CD1c-positive myeloid dendritic cell (primary cell): ENCODE data around the gene HEATR5A.
"Not testable (repeated sequence)": the region's sequence is repeated elsewhere in the genome, so short reads cannot be mapped to it uniquely, and the experiment has no call there.

Experiments
- DNase-seq: peaks from one replicate; pipeline ENCODE4 v3.0.0-alpha.2; 2016; ENCODE audit errors: extremely low spot score

HEATR5A gene

DNA sequence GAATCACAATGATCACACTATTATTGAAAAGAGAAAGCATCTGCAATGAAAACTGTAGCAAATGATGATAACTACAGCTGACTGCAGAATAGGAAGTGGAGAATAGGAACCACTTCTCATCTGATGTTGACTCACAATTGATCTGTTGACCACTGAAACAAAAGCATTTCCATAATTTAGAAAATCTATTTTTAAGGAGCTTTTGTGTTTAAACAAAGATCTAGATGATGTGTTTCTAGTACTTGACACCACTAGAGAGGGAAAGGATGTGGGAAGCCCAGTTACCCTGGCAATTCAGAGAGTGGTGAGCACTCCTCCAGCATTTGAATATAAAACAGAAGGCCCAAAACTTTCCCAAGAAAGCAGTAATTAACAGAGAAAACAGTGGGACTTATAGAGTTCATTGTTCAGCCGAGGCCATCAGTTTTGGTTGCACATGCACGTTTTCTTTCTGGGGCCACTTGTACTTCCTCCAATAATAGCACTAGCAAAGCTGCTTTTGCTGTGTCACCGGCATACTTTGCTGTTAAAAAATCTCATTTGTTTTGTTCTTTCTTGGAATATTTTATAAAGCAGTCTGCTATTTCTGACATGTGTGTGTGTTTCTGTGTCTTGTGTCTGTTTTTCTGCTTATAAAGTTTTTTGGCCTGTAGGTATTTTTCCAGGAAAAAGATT is 136.6 kb downstream of the HEATR5A start:
- DNase-seq: peak; percentile 77

DNA sequence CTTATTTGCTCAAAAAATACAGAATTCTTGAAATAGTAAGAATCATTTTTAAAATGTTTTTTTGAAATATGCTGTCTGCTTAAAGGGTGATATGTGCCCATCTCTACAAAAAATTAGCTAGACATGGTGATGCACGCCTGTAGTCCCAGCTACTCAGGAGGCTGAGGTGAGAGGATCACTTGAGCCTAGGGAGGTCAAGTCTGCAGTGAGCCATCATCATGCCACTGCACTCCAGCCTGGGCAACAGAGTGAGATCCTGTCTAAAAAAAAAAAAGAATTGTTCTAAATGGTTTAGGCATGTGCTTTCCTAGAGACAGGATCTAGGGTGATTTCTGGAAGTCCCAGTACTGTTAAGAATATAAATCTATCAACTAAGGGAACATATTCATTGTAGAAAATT is 137.2 kb downstream of the HEATR5A start:
- DNase-seq: no peak

DNA sequence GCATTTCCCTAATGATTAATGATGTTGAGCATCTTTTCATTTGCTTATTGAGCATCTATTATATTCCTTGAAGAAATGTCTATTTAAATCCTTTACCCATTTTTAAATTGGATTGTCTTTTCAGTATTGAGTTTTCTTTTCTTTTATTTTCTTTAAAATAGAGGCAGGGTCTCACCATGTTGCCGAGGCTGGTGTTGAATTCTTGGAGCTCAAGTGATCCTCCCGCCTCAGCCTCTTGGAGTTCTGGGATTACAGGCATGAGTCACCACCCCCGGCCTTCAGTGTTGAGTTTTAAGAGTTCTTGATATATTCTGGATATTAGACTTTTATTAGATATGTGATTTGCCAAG is 139.5 kb downstream of the HEATR5A start:
- no peak for DNase-seq

- no peak for DNase-seq
Observed at GRCh38 chr14:31280132-31280870, 140.0 kb downstream of the HEATR5A start.

GRCh38 chr14:31278883-31279282 is 141.5 kb downstream of the HEATR5A start:
- no peak for DNase-seq

GRCh38 chr14:31277085-31277484 is 143.3 kb downstream of the HEATR5A start:
- DNase-seq: no peak

- not testable (repeated sequence) for DNase-seq
Observed at GRCh38 chr14:31276417-31276816, 143.9 kb downstream of the HEATR5A start.

DNA sequence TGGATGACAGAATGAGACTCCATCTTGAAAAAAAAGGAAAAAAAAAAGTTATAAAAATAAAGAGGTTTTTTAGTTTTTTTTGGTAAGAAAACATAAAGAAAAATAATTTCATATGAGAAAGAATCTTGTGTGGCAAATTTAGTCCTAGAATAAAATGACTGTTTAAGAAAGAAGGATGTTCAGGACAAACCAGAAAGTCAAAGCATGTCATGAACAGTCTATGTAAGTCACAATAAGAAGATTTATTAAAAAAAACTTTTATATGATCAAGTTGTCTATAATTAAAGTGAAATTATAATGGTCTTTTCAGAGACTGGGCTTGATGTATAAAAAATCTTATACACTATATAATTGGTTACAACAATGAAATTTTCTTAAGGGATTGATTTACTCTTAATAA is 144.6 kb downstream of the HEATR5A start:
- no peak for DNase-seq

GRCh38 chr14:31271648-31272047 is 148.7 kb downstream of the HEATR5A start:
- DNase-seq: no peak

DNA sequence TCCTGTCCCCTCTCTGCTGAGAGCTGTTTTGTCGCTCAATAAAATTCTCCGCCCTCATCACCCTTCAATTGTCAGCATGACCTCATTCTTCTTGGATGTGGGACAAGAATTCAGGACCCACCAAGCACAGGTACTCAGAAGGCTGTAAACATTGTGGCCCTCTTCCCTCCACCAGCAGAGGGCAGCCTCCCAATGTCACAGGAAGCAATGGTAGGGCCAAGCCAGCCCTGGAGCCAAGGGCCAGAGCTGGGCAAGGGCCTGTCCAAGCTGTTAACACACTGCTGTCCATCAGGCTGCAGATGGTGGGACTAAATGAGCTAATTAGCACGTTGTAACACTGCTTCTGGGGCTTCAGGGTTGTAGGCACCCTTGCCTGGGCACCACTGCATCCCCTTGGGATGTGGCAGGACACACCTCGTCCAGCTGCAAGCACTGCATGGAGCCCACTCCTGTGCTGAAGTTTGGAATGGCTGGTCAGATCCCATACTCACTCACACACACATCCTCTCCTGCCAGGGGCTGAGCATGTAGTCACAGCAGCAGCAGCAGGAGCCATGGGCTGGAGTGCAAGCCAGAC is 150.1 kb downstream of the HEATR5A start:
- peak; percentile 55 for DNase-seq

DNA sequence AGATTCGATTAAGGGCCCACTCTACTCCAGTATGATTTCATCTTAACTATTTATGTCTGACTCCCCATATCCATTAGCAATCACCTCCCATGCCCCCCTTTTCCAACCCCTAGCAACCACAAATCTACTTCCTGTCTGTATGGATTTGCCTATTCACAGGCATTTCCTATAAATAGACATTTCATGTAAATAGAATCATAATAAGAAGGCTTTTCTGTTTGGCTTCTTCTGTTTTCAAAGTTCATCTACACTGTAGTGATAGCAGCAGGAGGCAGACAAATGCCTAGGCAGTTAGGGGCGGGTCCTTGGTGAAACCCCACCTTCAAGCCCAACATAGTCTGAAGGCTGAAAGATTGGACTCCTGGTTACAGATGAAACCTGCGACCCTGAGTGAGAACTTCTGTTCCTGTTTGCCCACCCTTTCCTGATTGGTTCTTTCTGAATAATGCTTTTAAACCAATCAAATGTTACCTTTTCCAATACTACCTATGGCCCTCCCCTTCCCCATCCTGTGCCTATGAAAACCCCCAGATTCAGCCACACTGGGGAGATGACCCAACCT is 150.6 kb downstream of the HEATR5A start:
- DNase-seq: no peak

GRCh38 chr14:31268216-31268615 is 152.1 kb downstream of the HEATR5A start:
- DNase-seq: no peak

DNA sequence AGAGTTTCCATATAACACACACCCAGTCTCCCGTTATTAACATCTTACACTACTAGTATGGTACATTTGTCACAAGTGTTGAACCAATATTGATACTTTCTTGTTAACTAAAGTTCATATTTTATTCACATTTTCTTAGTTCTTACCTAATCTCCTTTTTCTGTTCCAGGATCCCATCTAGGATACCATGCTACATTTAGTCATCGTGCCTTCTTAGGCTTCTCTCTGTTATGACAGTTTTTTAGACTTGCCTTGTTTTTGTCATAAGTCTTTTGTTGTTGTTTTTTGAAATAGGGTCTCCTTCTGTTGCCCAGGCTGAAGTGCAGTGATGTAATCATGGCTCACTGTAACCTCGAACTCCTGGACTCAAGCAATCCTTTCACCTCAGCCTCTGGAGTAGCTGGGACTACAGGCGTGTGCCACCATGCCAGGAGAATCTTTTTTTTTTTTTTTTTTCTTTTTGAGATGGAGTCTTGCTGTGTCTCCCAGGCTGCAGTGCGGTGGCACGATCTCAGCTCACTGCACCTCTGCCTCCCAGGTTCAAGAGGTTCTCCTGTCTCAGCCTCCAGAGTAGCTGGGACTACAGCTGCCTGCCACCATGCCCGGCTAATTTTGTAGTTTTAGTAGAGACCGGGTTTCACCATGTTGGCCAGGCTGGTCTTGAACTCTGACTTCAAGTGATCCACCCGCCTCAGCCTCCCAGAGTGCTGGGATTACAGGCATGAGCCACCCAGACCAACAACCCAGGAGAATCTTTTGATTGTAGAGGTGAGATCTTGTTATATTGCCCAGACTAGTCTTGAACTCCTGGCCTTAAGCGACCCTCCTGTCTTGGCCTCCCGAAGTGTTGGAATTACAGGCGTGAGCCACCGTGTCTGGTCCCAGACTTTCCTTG is 153.7 kb downstream of the HEATR5A start:
- DNase-seq: no peak

DNA sequence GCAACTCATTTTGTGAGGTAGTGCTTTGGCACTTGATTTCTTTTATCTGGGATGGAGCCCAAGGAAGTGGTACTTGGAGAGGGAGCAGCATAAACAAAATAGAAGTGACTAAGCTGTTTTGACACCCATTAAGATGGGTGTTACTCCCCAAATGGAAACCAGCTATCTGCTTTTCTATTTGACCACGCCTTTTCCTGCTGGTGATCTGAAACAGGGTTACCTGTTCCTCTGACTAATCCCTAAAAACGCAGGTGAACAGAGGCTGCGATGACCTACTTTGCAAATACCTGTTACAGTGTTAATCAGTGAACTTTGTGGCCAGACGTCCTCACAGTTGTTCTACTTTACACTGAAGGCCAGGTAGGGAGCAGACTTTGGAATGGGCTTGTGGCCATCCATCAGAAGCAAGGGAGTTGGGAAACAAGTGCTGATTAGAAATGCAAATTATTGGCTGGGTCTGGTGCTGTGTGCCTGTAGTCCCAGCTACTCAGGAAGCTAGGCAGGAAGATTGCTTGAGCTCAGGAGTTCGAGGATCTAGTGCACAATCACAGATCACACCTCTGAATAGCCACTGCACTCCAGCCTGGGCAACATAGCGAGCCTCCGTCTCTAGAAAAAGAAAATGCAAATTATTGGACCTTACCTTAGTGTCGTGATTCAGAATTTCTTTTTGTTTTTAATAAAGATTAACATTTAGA is 154.5 kb downstream of the HEATR5A start:
- no peak for DNase-seq

DNA sequence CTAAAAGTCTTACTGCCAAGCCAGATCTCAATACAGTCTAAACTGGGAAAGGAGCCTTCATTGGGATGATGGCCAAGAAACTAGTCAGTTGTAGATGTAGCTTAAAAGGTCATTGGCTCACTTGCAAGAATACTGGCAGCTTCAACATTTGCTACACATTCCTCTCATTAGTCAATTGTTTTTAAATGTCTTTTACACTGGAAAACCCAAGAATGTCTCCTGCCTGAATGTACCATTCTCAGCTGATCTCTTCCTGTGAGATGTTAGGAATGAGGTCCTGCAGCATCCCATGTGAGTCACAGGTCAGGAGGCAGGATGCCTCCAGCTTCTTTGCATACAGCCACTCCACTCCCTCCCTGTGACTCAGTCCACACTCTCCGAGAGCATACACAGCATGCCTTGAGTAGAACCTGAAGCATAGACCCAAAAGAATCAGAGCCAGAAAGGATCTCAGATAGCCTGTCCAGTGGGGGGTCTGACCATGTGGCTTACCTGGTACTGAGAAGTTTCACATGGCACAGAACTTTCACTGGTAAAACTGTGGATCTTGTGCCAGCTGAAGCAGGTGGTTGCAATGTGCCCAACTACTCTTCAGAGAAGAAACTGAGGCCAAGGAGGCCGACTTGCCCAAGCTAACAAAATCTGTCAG is 156.7 kb downstream of the HEATR5A start:
- DNase-seq: no peak

- peak; percentile 37 for DNase-seq
Observed at GRCh38 chr14:31261859-31262731, 158.3 kb downstream of the HEATR5A start.

- DNase-seq: no peak
Observed at GRCh38 chr14:31261523-31261858, 158.9 kb downstream of the HEATR5A start.

GRCh38 chr14:31259040-31259435 is 161.3 kb downstream of the HEATR5A start:
- not testable (repeated sequence) for DNase-seq

DNA sequence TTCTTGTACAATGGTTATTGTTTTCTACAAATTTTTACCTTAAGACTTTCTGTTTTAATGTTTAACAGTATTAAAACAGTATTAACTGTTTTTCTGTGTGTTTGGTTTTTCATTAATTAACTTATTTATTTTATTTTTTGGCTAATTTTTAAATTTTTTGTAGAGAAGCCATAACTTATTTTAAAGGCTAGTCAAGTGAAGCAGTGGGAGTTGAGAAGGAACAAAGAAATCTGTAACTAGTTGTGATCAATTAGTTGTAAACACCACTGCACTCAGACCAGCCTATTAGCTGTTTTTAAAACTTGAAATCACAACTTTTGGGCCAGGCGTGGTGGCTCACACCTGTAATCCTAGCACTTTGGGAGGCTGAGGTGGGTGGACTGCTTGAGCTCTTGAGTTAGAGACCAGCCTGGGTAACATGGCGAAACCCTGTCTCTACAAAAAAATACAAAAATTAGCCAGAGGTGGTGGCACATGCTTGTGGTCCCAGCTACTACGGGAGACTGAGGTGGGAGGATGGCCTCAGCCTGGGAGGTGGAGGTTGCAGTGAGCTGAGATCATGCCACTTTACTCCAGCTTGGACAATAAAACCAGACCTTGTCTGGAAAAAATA is 161.8 kb downstream of the HEATR5A start:
- DNase-seq: no peak
